ENCODE results near the gene HOXD9. TPM values are rescaled to one million over a fixed set of nuclear protein-coding genes. Genes with fewer than 3 reads are reported as not detected.

Gene HOXD9
- total RNA-seq, 1 donor from 2014 or later: 0.16 TPM

DNA sequence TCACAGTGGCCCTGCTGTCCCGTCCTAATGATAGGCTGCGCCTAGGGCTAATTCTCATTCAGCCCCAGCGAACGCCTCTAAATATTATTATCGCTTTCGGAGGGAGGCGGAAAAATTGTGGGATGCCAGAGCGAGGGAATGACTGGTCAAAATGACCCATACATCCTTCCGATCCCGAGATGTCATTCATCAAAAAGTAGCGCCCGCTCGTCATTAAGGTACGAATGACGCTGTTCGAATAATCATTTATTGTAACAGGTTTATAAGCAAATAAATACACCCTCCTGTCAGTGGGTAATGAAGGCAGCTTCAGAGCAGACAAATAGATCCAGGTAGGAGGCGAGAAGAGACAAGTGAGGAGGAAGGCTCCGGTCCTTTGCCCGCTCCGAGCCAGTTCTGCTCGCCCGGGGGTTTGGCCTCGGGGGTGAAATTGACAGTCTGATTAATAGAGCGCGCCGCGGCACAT is 38.7 kb upstream of the HOXD9 start, which contains the start of gene EVX2:
Gene EVX2, minus strand, starts transcription at position 167 of the 466 bp plus-strand sequence. CDS start 186 bp downstream, outside the sequence.
- Histone ChIP-seq H3K27me3 (ENCODE audit: low read depth) (peaks cover 100% of the 10 kb centered on the region), H3K27ac (replicated peaks) (no peak within 1 kb of the TSS), H3K9me3 (replicated peaks) (peaks cover 6% of the 10 kb centered on the region), H3K36me3 (no peaks in the 10 kb centered on the region), H3K4me1 (peaks cover 63% of the 10 kb centered on the region), H3K4me3 (no peak within 1 kb of the TSS)
- intact Hi-C loops (cut with micrococcal nuclease): no loop called here
- TF ChIP-seq, protein P1, sequence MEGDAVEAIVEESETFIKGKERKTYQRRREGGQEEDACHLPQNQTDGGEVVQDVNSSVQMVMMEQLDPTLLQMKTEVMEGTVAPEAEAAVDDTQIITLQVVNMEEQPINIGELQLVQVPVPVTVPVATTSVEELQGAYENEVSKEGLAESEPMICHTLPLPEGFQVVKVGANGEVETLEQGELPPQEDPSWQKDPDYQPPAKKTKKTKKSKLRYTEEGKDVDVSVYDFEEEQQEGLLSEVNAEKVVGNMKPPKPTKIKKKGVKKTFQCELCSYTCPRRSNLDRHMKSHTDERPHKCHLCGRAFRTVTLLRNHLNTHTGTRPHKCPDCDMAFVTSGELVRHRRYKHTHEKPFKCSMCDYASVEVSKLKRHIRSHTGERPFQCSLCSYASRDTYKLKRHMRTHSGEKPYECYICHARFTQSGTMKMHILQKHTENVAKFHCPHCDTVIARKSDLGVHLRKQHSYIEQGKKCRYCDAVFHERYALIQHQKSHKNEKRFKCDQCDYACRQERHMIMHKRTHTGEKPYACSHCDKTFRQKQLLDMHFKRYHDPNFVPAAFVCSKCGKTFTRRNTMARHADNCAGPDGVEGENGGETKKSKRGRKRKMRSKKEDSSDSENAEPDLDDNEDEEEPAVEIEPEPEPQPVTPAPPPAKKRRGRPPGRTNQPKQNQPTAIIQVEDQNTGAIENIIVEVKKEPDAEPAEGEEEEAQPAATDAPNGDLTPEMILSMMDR (IDR thresholded peaks at IDR 0.05; ENCODE audit: borderline replicate concordance): no peak
- DNase-seq: no peak

DNA sequence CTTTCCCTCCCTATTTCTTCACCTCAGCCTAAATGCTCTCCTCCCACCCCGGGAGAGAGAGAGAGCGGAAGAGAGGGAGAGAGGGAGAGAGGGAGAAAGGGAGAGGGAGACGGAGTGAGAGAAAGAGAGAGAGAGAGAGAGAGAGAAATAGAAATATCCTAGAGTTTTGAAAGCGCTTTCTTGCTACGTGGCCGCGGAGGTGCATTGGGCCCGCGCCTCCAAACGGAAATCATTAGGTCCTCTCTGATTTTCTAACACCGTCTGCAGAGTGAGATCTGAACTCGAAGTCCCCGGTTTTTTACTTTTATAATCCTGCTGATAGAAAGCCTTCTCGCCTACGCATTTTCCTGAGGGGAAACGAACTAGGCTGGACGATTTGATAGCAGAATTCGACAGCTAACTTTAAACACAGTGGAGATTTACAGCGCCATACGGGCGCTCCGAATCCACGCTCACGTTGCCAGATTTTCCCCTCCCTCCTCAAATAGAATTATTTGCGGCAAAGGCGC is 37.9 kb upstream of the HOXD9 start:
- no peak for DNase-seq
- H3K36me3 ChIP-seq: no peaks in the 10 kb centered on the region
- H3K27me3 ChIP-seq (ENCODE audit: low read depth): peaks cover 100% of the 10 kb centered on the region
- peaks cover 6% of the 10 kb centered on the region for H3K9me3 ChIP-seq (replicated peaks)
- H3K4me1 ChIP-seq: peaks cover 55% of the 10 kb centered on the region
- no peak overlapping the region for H3K4me3 ChIP-seq
- intact Hi-C loops (cut with micrococcal nuclease): loop anchor here (5.0 kb wide), 1 partner anchor 397 kb away; no protein-coding TSS in a partner anchor
- TF ChIP-seq, protein P1 (IDR thresholded peaks at IDR 0.05; ENCODE audit: borderline replicate concordance): no peak
- no peak overlapping the region for H3K27ac ChIP-seq (replicated peaks)

DNA sequence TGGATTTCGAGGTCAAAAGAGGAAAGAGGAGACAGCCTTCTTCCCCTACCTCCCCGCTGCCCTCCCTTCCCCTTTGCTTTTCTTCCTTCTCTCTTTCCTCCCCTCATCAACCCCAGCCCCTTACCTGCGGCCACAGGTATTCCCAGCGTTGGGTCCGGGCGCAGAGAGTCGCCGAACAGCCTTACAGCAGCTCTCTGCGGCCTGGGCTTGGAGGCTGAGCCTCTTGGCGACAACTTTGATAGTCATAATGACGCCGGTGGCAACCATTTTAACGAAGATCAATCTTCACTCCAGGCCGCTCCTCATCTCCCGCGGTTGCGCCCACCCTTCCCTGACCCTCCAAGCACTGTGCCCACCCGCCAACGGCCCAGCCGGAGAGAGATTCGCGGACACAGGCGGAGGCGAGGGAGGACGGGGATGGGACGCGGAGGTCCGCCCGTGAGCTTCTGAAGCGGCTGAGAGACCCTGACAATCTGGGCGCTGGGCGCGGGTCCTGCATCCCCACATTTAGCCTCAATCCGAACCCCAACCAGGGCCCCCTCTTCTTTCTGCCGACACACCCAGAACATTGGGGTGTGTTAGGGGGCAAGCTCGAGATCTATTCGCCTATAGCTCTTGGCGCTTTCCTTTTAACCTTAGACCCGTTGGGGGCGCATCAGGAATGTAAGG is 37.3 kb upstream of the HOXD9 start:
- intact Hi-C loops (cut with micrococcal nuclease): loop anchor here (5.0 kb wide), 1 partner anchor 398 kb away; no protein-coding TSS in a partner anchor
- Histone ChIP-seq H3K4me1 (peaks cover 51% of the 10 kb centered on the region), H3K27ac (replicated peaks) (no peak overlapping the region), H3K27me3 (ENCODE audit: low read depth) (peaks cover 100% of the 10 kb centered on the region), H3K9me3 (replicated peaks) (peaks cover 6% of the 10 kb centered on the region), H3K4me3 (no peak overlapping the region), H3K36me3 (no peaks in the 10 kb centered on the region)
- TF ChIP-seq, protein P1 (IDR thresholded peaks at IDR 0.05; ENCODE audit: borderline replicate concordance): no peak
- no peak for DNase-seq

DNA sequence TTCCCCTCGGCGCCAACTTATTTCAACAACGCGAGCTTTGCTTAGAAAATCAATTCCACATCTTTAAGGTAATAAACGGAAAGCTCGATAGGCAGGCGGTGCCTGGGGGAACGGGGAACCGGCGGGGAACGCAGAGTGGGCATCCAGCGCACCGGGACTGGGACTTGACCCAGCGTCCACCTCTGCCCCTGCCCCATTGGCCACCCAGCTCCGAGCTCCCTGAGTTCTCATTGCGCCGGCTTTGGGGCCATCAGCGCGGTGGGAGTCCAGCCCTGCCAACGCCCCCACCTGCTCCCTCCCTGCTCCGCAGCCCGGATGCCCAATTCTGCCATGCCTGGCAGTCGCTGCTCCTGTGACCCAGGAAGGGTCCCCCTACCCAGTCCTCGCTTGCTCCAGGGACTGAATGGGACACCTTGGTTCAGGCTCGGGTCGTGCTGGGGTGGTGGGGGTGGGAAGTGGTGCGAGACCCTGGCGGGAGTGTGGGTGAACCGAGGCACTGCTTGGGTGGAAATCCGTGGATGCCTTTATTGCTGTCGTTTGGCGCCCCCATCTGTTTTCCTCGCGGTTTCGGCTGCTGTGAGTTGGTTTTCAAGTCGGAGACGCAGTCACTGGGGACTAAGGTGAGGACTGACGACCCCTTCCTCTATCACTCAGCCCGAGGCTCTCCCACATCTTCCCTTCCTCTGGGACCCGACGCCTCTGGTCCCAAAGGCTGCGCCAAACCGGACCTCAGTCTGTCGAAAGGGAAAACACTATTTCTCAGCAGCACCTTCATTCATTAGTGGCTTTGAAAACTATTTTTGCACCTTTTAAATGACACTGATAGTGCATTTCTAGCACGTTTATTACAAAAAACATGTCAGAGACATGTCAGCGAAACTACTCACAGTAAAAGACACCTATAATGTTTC is 36.4 kb upstream of the HOXD9 start:
- Histone ChIP-seq H3K4me1 (peaks cover 45% of the 10 kb centered on the region), H3K4me3 (peak overlapping the region; percentile 31)

More for the DNA sequence above, 36.4 kb upstream of the HOXD9 start:
- TF ChIP-seq, protein P1 (IDR thresholded peaks at IDR 0.05; ENCODE audit: borderline replicate concordance): peak; percentile 60
- DNase-seq: no peak
- Histone ChIP-seq H3K27me3 (ENCODE audit: low read depth) (peaks cover 100% of the 10 kb centered on the region), H3K27ac (replicated peaks) (no peak overlapping the region), H3K9me3 (replicated peaks) (peaks cover 6% of the 10 kb centered on the region), H3K36me3 (no peaks in the 10 kb centered on the region)
- intact Hi-C loops (cut with micrococcal nuclease): loop anchor here (5.0 kb wide), 1 partner anchor 399 kb away; no protein-coding TSS in a partner anchor

Data from left ventricle myocardium inferior (tissue), 1 donor.